Duodenal mucosa (tissue), 2 donors: ENCODE measurements around the gene CDHR5.

Experiments
- H3K27ac ChIP-seq: one replicate; pipeline ENCODE4 v1.7.0; 2013; ENCODE audit warnings: low read depth, low read length
- H3K27me3 ChIP-seq, 2 donors: one replicate each; pipeline ENCODE4 v1.7.0; 2013; ENCODE audit warnings: low read length in 2 of 2, control low read depth in 1 of 2; ENCODE audit not compliant: insufficient read depth in 2 of 2, control insufficient read depth in 1 of 2
- H3K36me3 ChIP-seq, 2 donors: one replicate each; pipeline ENCODE4 v1.7.0; 2013; ENCODE audit warnings: low read length in 2 of 2, control low read depth in 1 of 2; ENCODE audit not compliant: insufficient read depth in 2 of 2, control insufficient read depth in 1 of 2
- H3K4me1 ChIP-seq, 2 donors: one replicate each; pipeline ENCODE4 v1.7.0; 2013; ENCODE audit warnings: low read length in 2 of 2, control low read depth in 1 of 2; ENCODE audit not compliant: insufficient read depth in 2 of 2, control insufficient read depth in 1 of 2
- H3K4me3 ChIP-seq, 2 donors: one replicate each; pipeline ENCODE4 v1.7.0; 2013; ENCODE audit warnings: low read length in 2 of 2, low read depth in 1 of 2
- H3K9ac ChIP-seq, 2 donors: one replicate each; pipeline ENCODE4 v1.7.0; 2013; ENCODE audit warnings: low read length in 2 of 2, low read depth in 1 of 2
- H3K9me3 ChIP-seq, 2 donors: one replicate each; pipeline ENCODE4 v1.7.0; 2013; ENCODE audit warnings: low read length in 2 of 2, control low read depth in 1 of 2; ENCODE audit not compliant: control insufficient read depth in 1 of 2

The CDHR5 gene

DNA sequence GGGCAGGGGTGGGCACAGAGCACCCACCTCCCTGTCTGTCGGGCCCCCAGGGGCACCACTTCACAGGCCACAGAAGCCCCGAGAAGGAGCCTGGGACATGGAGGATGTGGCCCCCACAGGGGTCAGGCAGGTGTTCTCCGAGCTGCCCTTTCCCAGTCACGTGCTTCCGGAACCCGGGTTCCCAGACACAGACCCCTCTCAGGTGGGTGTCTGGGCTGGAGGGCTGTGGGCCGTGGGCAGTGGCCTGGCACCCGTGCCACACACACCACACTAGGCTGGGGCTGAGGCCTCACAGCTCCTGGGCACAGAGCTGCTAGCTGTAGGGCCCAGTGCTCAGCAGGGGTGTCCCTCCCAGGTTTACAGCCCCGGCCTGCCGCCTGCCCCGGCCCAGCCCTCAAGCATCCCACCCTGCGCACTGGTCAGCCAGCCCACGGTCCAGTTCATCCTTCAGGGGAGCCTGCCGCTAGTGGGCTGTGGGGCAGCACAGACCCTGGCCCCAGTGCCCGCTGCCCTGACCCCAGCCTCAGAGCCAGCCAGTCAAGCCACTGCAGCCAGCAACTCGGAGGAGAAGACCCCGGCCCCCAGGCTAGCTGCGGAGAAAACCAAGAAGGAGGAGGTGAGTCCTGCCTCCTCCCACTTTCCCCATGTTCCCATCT lies 14.5 kb downstream of the CDHR5 start:
- Histone ChIP-seq H3K36me3 (peaks cover 56 to 86% of the 10 kb centered on the region in 2 donors), H3K9ac (no peak overlapping the region), H3K4me3 (no peak overlapping the region), H3K4me1 (peaks cover 43 to 44% of the 10 kb centered on the region in 2 donors), H3K27ac (no peak overlapping the region), H3K9me3 (no peaks in the 10 kb centered on the region), H3K27me3 (no peaks in the 10 kb centered on the region)

DNA sequence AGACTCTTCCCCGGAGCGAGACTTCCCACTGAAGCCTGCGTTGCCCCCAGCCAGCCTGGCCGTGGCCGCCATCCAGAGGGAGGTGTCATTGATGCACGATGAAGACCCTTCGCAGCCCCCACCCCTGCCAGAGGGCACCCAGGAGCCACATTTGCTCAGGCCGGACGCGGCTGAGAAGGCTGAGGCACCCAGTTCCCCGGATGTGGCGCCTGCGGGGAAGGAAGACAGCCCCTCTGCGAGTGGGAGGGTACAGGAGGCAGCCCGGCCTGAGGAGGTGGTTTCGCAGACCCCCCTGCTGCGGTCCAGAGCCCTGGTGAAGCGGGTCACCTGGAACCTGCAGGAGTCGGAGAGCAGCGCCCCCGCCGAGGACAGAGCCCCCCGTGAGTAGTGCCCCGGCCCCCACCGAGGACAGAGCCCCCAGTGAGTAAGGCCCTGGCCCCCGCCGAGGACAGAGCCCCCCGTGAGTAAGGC lies 15.4 kb downstream of the CDHR5 start:
- no peaks in the 10 kb centered on the region for H3K27me3 ChIP-seq
- peaks cover 65 to 92% of the 10 kb centered on the region in 2 donors for H3K36me3 ChIP-seq
- H3K9ac ChIP-seq: no peak overlapping the region
- H3K9me3 ChIP-seq: no peaks in the 10 kb centered on the region
- H3K27ac ChIP-seq: no peak overlapping the region
- no peak overlapping the region for H3K4me3 ChIP-seq
- H3K4me1 ChIP-seq: peaks cover 35% of the 10 kb centered on the region in 2 donors

DNA sequence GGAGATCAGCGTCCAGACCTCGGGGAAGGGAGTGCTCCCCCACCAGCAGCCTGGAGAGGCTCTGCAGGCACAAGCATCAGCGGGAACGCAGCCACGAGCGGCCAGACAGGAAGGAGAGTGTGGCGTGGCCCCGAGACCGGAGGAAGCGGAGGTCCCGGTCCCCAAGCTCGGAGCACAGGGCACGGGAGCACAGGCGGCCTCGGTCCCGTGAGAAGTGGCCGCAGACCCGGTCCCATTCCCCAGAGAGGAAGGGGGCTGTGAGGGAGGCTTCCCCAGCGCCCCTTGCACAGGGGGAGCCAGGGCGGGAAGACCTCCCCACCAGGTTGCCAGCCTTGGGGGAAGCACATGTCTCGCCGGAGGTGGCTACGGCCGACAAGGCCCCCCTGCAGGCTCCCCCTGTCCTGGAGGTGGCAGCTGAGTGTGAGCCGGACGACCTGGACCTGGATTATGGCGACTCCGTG lies 15.9 kb downstream of the CDHR5 start:
- no peak overlapping the region for H3K4me3 ChIP-seq
- H3K4me1 ChIP-seq: peaks cover 29% of the 10 kb centered on the region in 2 donors
- H3K9me3 ChIP-seq: no peaks in the 10 kb centered on the region
- H3K27ac ChIP-seq: no peak overlapping the region
- H3K27me3 ChIP-seq: no peaks in the 10 kb centered on the region
- no peak overlapping the region for H3K9ac ChIP-seq
- peaks cover 65 to 94% of the 10 kb centered on the region in 2 donors for H3K36me3 ChIP-seq

DNA sequence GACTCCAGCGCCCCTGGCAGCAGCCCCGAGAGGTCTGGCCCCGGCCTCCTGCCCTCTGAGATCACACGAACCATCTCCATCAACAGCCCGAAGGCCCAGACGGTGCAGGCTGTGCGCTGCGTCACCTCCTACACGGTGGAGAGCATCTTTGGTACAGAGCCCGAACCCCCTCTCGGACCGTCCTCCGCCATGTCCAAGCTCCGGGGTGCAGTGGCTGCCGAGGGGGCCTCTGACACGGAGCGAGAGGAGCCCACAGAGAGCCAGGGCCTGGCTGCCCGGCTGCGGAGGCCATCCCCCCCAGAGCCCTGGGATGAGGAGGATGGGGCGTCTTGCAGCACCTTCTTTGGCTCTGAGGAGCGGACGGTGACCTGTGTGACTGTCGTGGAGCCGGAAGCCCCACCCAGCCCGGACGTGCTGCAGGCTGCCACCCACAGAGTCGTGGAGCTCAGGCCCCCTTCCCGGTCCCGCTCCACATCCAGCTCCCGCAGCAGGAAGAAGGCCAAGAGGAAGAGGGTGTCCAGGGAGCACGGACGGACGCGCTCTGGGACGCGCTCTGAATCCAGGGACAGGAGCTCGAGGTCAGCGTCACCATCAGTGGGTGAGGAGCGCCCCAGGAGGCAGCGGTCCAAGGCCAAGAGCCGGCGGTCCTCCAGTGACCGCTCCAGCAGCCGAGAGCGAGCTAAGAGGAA lies 16.6 kb downstream of the CDHR5 start:
- Histone ChIP-seq H3K9me3 (no peaks in the 10 kb centered on the region), H3K27me3 (no peaks in the 10 kb centered on the region), H3K4me3 (no peak overlapping the region), H3K36me3 (peaks cover 67 to 95% of the 10 kb centered on the region in 2 donors), H3K27ac (no peak overlapping the region), H3K4me1 (peaks cover 24 to 25% of the 10 kb centered on the region in 2 donors), H3K9ac (no peak overlapping the region)

GRCh38 chr11:607020-607780 lies 17.6 kb downstream of the CDHR5 start:
- Histone ChIP-seq H3K9me3 (no peaks in the 10 kb centered on the region), H3K36me3 (peaks cover 64 to 93% of the 10 kb centered on the region in 2 donors), H3K27ac (no peak overlapping the region), H3K4me1 (peaks cover 15% of the 10 kb centered on the region in 2 donors), H3K27me3 (no peaks in the 10 kb centered on the region), H3K9ac (no peak overlapping the region), H3K4me3 (no peak overlapping the region)

- no peak overlapping the region for H3K4me3 ChIP-seq
- H3K27ac ChIP-seq: no peak overlapping the region
- H3K4me1 ChIP-seq: peaks cover 5 to 8% of the 10 kb centered on the region in 2 donors
- H3K9me3 ChIP-seq: no peaks in the 10 kb centered on the region
- H3K9ac ChIP-seq: no peak overlapping the region
- peaks cover 64 to 93% of the 10 kb centered on the region in 2 donors for H3K36me3 ChIP-seq
- H3K27me3 ChIP-seq: no peaks in the 10 kb centered on the region
Measured at GRCh38 chr11:606245-606644, 18.5 kb downstream of the CDHR5 start.

DNA sequence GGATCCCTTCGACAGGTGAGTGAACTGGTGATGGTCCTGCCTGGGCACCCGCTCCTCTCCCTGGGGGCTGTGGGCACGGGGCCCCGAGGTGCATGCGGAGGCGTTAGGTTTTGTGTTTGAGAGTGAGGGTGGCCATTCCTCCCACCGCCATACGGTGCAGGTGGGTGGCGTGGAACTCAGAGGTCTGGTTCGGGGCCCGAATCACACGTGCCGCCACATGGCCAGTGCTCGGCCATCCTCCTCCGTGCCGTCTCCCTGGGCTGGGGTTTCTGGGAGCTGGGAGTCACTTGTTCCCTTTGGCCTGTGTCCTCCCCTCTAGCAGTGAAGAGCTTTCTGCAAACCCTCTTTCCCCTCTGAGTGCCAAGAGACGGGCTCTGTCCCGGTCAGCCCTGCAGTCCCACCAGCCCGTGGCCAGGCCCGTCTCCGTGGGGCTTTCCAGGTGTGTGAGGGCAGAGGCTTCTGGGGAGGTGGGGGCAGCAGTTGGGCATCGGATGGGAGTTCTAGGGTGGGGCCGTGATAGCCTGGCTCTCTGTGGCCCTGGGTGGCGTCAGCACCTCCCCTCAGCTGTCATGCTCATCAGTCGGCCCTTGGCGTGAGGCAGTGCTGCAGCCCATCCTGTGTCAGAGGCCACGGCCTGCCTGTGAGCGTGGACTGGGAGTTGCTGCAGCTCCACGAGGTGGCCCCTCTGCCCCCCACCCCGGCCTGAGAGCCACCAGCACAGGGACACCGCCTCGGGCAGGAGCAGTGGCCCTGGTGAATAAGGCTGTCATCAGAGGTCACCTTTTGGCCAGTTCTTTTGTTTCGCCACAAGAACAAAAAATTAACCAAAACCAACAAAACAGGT lies 19.2 kb downstream of the CDHR5 start:
- Histone ChIP-seq H3K27ac (no peak overlapping the region), H3K27me3 (no peaks in the 10 kb centered on the region), H3K36me3 (peaks cover 58 to 90% of the 10 kb centered on the region in 2 donors)

DNA sequence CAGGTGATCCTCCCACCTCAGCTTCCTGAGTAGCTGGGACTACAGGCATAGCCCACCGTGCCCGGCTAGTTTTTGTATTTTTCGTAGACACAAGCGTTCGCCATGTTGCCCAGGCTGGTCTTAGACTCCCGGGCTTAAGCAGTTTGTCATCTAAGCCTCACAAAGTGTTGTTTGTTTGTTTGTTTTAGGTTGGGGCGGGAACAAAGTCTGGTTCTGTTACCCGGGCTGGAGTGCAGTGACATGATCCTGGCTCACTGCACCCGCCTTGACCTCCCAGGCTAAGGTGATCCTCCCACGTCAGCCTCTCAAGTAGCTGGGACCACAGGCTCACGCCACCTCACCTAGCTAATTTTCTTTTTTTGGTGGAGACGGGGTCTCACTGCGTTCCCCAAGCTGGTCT lies 21.6 kb downstream of the CDHR5 start:
- H3K36me3 ChIP-seq: peaks cover 50 to 84% of the 10 kb centered on the region in 2 donors
- no peaks in the 10 kb centered on the region for H3K9me3 ChIP-seq
- H3K4me3 ChIP-seq: no peak overlapping the region
- H3K9ac ChIP-seq: no peak overlapping the region
- H3K27ac ChIP-seq: no peak overlapping the region
- H3K4me1 ChIP-seq: no peaks in the 10 kb centered on the region
- no peaks in the 10 kb centered on the region for H3K27me3 ChIP-seq

More for the DNA sequence above, 19.2 kb downstream of the CDHR5 start:
- Histone ChIP-seq H3K4me3 (no peak overlapping the region), H3K9ac (no peak overlapping the region), H3K9me3 (no peaks in the 10 kb centered on the region), H3K4me1 (peaks cover 0 to 1% of the 10 kb centered on the region in 2 donors)

DNA sequence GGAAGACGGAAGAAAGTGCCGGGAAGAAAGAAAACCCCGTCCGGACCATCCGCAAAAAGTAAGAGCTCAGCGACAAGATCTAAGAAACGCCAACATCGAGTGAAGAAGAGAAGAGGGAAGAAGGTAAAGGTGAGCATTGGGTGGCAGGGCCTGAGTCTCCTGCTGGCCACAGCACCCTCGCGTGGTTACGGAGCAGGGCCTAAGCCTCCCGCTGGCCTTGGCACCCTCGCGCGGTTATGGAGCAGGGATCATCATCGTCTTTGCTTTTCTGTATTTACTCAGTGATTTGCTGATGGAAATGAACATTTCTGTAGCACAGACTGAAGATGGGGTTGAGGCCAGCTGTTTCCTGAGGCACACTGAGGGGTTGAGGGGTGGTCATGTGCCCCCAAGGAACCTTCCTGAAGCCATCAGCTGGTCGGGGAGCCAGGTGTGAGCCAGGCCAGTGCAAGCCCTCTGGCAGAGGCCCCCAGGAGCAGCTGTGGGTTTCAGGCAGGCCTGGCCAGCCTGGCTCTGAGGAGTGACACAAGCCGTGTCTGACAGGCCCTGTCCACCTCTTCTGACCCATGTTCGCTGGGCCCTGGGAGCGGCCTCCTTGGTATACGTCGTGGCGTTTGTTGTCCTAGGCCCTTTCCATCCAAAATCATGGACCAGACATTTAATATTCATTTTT lies 23.0 kb downstream of the CDHR5 start:
- no peak overlapping the region for H3K9ac ChIP-seq
- H3K9me3 ChIP-seq: no peaks in the 10 kb centered on the region
- H3K27ac ChIP-seq: no peak overlapping the region
- no peaks in the 10 kb centered on the region for H3K4me1 ChIP-seq
- no peaks in the 10 kb centered on the region for H3K27me3 ChIP-seq
- peaks cover 45 to 83% of the 10 kb centered on the region in 2 donors for H3K36me3 ChIP-seq
- no peak overlapping the region for H3K4me3 ChIP-seq
